ENCODE measurements around the gene AGBL1.

- TF ChIP-seq RAD21 (IDR thresholded peaks at IDR 0.05; ENCODE audit: low read depth) (no peak), REST (IDR thresholded peaks at IDR 0.05; ENCODE audit: low read depth) (no peak), EP300 (IDR thresholded peaks at IDR 0.05; ENCODE audit: borderline replicate concordance) (no peak), TAF1 (IDR thresholded peaks at IDR 0.05; ENCODE audit: low read depth) (no peak), MAX (IDR thresholded peaks at IDR 0.05) (no peak), CREB1 (IDR thresholded peaks at IDR 0.05; ENCODE audit: low read depth) (no peak), YY1 (IDR thresholded peaks at IDR 0.05; ENCODE audit: low read depth) (no peak), TCF12 (IDR thresholded peaks at IDR 0.05; ENCODE audit: low read depth) (no peak), EGR1 (IDR thresholded peaks at IDR 0.05) (no peak), NFIC (IDR thresholded peaks at IDR 0.05) (no peak), FOXM1 (IDR thresholded peaks at IDR 0.05; ENCODE audit: borderline replicate concordance, low read depth) (no peak)
Measured at GRCh38 chr15:86483936-86484335, 404.3 kb downstream of the AGBL1 start.

Data from Ishikawa (cell line).